SU-DHL-6 (cell line): ENCODE data around the gene ITPKB.

ENCODE experiments used
- H2AFZ ChIP-seq: fragments of 200-600 bp; sonication (generic); 2 replicates; pipeline ENCODE4 v1.6.1; 2014; ENCODE audit warnings: low read depth, mild to moderate bottlenecking, moderate library complexity, mixed read lengths, antibody characterized with exemption, low read length; ENCODE audit not compliant: severe bottlenecking
- H3F3A ChIP-seq: fragments of 200-600 bp; shearing (Covaris generic); 2 replicates; pipeline ENCODE4 v1.6.0; 2016; ENCODE audit warnings: antibody characterized with exemption, mild to moderate bottlenecking; ENCODE audit not compliant: insufficient read depth
- H3K27ac ChIP-seq: fragments of 200-600 bp; sonication (generic); 2 replicates; pipeline ENCODE4 v1.5.1; 2016; ENCODE audit warnings: low read depth, mild to moderate bottlenecking, low read length, moderate library complexity, mixed read lengths
- H3K27me3 ChIP-seq: fragments of 200-600 bp; sonication (generic), shearing (Covaris generic); 2 replicates; pipeline ENCODE4 v1.6.0; 2014; ENCODE audit warnings: mild to moderate bottlenecking, low read length
- H3K36me3 ChIP-seq: fragments of 200-600 bp; sonication (generic); 2 replicates; pipeline ENCODE4 v1.6.1; 2014; ENCODE audit warnings: mild to moderate bottlenecking, low read length, mixed read lengths
- H3K4me2 ChIP-seq: fragments of 300-600, 200-600 bp; shearing (Covaris generic), sonication (generic); 2 replicates; pipeline ENCODE4 v1.6.0; 2014; ENCODE audit warnings: low read length, low read depth, mild to moderate bottlenecking; ENCODE audit not compliant: poor library complexity, severe bottlenecking
- H3K4me3 ChIP-seq: fragments of 200-600 bp; sonication (generic); 2 replicates; pipeline ENCODE4 v1.5.1; 2014; ENCODE audit warnings: antibody characterized with exemption, low read length, mild to moderate bottlenecking, mixed read lengths; ENCODE audit not compliant: insufficient read depth, poor library complexity, severe bottlenecking
- H3K79me2 ChIP-seq: fragments of 200-600 bp; sonication (generic); 2 replicates; pipeline ENCODE4 v1.6.1; 2014; ENCODE audit warnings: mild to moderate bottlenecking, low read length, moderate library complexity; ENCODE audit not compliant: insufficient read depth
- H3K9ac ChIP-seq: fragments of 200-600 bp; sonication (generic); 2 replicates; pipeline ENCODE4 v1.7.0; 2014; ENCODE audit warnings: mild to moderate bottlenecking, low read length
- H3K9me2 ChIP-seq: fragments of 200-600 bp; sonication (generic); replicated peaks from 2 replicates; pipeline ENCODE4 v1.6.1; 2014; ENCODE audit warnings: low read length; ENCODE audit not compliant: insufficient read depth
- H3K9me3 ChIP-seq: fragments of 200-600 bp; sonication (generic); 2 replicates; pipeline ENCODE4 v1.6.1; 2014; ENCODE audit warnings: low read length, mixed read lengths; ENCODE audit not compliant: insufficient read depth
- H4K20me1 ChIP-seq: fragments of 200-600 bp; sonication (generic); 2 replicates; pipeline ENCODE4 v1.6.1; 2014; ENCODE audit warnings: low read depth, mild to moderate bottlenecking, antibody characterized with exemption, low read length, moderate library complexity, mixed read lengths
- EZH2phosphoT487 ChIP-seq: fragments of 200-600 bp; sonication (generic), shearing (Covaris generic); conservative IDR thresholded peaks from 2 replicates; pipeline ENCODE4 v1.6.1; 2018; ENCODE audit warnings: mild to moderate bottlenecking, antibody characterized with exemption, low read length, moderate library complexity, mixed read lengths
- TF ChIP-seq, protein P1 (sequence below): fragments of 200-600 bp; sonication (generic); IDR thresholded peaks from one replicate; pipeline ENCODE4 v1.5.1; 2017; ENCODE audit warnings: antibody characterized with exemption, mild to moderate bottlenecking, low read length, moderate library complexity; ENCODE audit not compliant: insufficient read depth, poor library complexity, severe bottlenecking

ITPKB gene

DNA sequence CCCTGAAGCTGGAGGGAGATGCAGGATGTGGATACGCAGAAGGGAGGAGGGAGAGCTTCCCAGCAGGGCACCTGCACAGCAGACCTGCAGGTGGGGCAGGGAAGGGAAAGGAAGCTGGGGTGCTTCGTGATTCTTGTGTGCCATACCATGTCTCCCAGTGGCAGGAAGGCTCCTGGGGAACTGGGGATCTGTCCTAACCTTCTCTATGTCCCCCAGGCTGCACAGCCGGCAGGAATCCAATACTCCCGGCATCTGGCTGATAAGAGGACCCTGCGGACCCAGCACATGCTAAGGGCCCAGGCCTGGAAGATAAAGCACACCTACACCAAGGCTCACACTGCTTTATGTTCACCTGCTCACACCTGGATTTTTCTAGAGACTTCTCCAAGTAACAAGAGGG is 79.4 kb downstream of the ITPKB start:
- Histone ChIP-seq H3K27me3 (no peaks in the 10 kb centered on the region), H3K9me2 (no peaks in the 10 kb centered on the region), H4K20me1 (no peaks in the 10 kb centered on the region), H3K4me2 (no peak overlapping the region), H3K9ac (no peak overlapping the region), H3F3A (peaks cover 39% of the 10 kb centered on the region), H3K9me3 (no peaks in the 10 kb centered on the region), H3K27ac (peak overlapping the region; percentile 88), H2AFZ (no peak overlapping the region), H3K79me2 (peaks cover 21% of the 10 kb centered on the region), H3K36me3 (no peaks in the 10 kb centered on the region), H3K4me3 (no peak overlapping the region)
- TF ChIP-seq EZH2phosphoT487: no peak
- TF ChIP-seq, protein P1, sequence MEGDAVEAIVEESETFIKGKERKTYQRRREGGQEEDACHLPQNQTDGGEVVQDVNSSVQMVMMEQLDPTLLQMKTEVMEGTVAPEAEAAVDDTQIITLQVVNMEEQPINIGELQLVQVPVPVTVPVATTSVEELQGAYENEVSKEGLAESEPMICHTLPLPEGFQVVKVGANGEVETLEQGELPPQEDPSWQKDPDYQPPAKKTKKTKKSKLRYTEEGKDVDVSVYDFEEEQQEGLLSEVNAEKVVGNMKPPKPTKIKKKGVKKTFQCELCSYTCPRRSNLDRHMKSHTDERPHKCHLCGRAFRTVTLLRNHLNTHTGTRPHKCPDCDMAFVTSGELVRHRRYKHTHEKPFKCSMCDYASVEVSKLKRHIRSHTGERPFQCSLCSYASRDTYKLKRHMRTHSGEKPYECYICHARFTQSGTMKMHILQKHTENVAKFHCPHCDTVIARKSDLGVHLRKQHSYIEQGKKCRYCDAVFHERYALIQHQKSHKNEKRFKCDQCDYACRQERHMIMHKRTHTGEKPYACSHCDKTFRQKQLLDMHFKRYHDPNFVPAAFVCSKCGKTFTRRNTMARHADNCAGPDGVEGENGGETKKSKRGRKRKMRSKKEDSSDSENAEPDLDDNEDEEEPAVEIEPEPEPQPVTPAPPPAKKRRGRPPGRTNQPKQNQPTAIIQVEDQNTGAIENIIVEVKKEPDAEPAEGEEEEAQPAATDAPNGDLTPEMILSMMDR: no peak

DNA sequence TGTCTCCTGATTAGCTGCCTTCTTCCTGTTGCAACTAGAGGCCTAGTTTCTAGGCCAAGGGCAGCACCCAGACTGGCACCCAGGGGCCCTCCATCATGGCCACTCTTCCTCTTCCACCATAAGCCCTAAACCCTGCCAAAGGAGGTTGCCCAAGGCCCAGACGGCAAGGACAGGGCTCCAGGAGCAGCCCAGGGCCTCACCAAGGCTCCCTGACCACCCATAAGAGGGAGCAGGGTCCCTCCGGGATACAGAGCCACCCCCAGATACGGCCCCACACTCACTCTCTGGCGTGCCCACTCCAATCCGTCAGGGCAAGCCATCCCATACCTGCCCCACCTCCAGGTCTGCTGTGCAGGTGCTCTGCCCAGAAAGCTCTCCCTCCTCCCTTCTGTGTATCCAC is 79.9 kb downstream of the ITPKB start:
- Histone ChIP-seq H2AFZ (no peak overlapping the region), H3K27me3 (no peaks in the 10 kb centered on the region), H3K9me3 (no peaks in the 10 kb centered on the region), H3K4me3 (no peak overlapping the region), H3K9me2 (no peaks in the 10 kb centered on the region), H3F3A (peaks cover 43% of the 10 kb centered on the region), H3K79me2 (peaks cover 19% of the 10 kb centered on the region), H3K36me3 (no peaks in the 10 kb centered on the region), H3K27ac (no peak overlapping the region), H3K9ac (no peak overlapping the region), H4K20me1 (no peaks in the 10 kb centered on the region), H3K4me2 (no peak overlapping the region)
- no peak for TF ChIP-seq EZH2phosphoT487
- TF ChIP-seq, protein P1: no peak

- Histone ChIP-seq H3K4me2 (no peak overlapping the region), H3K9me2 (no peaks in the 10 kb centered on the region), H3K9ac (no peak overlapping the region), H4K20me1 (no peaks in the 10 kb centered on the region), H3K27me3 (no peaks in the 10 kb centered on the region), H2AFZ (no peak overlapping the region), H3K9me3 (no peaks in the 10 kb centered on the region), H3K79me2 (peaks cover 19% of the 10 kb centered on the region), H3F3A (peaks cover 43% of the 10 kb centered on the region), H3K4me3 (no peak overlapping the region), H3K27ac (no peak overlapping the region), H3K36me3 (no peaks in the 10 kb centered on the region)
- no peak for TF ChIP-seq EZH2phosphoT487
- TF ChIP-seq, protein P1: no peak
These were observed 80.4 kb downstream of the ITPKB start for GRCh38 chr1:226658546-226659125.
